NCI-H1092 treated with DMSO at 0.1 percent for 48 hours (cell line): ENCODE results near the gene FSTL4.

ENCODE experiments used
- DNase-seq: peaks from one replicate; lab custom pipeline; 2025; lab: John Stamatoyannopoulos, UW

The FSTL4 gene

DNA sequence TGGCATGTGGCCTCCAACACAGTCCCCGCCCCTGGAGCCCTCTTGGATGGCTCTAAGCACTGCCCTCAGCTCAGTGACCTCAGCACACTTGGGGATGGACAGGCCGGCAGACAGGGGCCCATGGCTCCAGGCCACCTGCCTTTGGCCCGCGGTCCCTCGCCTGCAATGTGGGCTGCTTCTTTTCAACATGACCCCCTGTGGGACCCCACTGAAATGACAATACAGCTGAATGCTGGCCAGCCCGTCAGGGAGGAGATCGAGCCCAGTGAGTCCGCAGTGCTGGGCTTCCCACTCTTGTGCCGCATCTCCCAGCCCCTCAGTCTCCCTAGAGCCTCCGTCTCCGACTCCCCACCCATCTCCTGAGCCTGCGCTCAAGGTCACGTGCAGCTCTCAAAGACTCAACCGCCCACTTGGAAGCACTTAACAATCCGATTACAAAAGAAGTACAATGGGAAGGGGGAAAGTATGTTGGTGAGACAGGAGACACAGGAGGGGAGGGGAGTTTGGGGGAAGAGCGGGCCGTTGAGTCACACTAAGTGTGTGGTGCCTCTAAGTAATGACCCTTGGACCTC, 321.6 kb downstream of the FSTL4 start:
- DNase-seq: no peak

DNA sequence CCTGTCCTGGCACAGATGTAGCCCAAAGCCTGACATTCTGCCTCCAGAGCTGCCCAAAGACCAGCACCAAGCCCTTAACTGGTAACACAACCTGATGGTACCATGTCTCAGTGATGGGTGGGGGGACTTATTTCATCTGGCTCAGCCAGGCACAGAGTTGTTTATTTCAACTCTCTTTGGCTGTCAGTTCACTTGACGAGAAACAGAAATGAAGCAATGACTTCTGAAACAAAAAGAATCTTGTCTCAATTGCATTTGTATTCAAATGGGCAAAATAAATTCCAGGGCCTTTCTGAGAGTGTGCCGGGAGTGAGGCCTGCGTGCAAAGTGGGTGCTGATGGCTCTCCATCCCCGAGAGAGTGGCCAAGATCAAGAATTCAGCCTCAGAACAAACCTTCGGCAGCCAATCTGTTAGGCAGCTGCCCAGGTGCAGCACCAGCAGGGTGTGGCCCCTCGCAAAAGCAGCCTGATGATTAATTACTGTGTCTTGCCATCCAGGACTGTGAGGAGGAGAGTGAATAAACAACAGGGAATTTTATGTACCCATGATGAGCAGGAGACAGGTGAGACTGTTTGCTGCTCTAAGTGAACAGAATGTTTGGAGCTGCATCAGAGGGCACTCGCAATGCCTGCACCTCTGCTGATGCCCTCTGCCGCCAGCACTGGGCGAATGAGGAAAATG, 322.5 kb downstream of the FSTL4 start:
- no peak for DNase-seq

DNA sequence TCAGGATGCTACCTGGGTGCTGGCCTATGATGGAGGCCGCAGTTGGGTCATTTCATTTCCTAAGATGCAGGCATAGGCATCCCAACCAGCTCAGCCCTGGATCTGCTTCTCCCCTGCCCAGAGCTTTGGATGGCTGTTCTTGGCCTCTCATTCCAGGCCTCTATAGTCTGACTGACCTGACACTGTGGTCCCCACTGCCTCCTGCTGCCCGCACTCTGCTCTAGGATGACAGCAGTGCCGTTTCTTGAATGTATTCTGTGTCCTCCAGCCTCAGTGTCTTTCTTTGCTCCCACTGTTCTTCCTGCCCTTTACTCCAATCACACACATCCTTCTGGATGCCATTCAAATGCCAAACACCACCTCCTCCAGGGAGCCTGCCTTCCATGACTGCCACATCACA, 324.8 kb downstream of the FSTL4 start:
- peak; percentile 1 for DNase-seq

DNA sequence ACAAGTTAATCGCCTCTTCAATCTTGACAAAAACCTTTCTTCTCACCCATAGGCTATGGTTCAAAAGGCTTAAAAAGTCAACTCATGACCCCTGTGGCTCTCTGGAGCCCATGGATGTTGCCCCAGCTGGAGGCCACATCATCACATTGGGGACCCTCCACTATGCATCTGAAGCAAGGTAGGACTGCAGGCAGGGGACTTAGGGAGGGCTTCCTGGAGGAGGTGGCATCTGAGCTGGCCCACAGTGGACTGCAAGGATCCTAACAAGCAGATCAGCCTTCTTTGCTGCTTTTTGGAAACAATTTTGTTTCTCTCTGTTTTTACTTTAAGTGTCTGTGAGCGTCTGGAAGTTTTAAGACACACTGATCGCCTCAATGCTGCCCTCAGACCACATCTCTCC, 325.9 kb downstream of the FSTL4 start:
- no peak for DNase-seq

DNA sequence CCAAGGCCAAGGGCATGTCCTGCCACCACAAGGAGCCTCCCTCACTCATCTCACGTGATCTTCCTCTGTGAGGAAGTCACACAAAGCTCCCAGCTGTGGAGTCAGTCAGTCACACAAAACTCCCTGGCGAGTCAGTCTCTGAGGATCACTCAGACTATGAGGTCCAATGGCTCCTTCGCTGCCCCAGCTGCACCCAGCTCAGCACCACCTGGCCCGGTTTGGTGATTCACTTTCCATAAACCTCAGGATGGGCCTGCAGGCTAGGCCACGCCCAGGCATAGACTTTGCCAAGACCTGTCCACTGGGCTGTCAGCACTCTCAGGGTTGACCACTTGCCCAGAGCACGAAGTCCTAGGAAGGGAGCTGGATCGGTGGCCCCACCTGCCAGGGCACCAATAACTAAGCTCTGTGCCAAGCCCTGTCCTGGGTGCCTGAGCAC, 326.7 kb downstream of the FSTL4 start:
- no peak for DNase-seq

DNA sequence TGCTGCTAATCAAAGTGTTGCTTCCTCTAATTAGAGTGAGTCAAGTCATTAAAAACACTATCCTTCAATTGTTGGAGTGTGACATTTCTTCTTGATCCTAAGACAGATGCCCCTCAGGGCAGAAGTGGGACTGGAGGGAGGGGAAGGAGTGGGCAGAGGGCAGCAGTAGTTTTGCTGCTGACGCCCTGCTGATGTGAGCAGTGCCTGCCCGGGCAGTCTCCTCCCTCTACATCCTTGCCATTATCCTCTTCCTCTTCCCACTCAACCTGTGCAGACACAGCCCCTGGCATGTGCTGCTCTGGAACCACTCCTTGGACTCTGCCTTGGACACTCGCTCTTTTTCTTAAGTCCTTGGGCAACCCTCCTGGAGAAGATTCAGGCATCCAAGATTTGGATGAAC, 328.0 kb downstream of the FSTL4 start:
- DNase-seq: no peak

DNA sequence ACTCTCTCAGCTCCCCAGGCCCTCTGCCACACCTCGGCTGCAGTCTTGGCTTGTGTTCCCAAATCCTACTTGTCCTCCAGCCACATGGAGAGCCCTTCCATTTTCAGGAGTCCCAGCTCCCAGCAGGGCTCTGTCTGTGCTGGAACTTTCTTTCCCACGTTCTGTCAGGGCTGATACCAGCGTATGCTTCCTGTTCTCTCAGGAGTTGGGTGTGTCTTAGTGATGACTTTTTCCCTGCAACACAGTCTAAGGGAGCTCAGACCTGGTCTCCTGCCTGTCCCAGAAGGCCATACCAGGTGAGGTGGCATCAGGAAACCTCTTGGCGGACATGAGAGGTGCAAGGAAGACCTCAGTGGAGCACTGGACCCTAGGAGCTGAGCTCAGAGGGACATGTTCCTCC, 334.0 kb downstream of the FSTL4 start:
- DNase-seq: no peak

DNA sequence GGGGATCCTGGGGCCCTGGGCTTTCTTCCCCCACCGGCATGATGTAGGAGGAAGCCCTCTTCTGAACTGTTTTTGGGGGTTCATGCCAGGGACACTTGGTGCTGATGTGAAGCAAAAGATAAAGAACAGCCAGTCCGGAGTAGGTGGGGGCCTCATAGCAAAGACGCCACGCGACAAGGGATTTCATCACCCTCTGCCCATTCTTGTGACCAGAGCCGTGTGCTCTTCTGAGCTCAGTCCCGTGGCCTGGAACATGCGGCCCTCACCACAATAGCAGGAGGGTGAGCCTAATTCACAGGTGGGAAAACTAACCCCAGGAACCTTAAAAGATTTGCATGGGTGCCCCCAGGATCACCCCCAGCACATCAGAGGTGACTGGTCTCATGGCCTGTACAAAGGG, 334.6 kb downstream of the FSTL4 start:
- no peak for DNase-seq

DNA sequence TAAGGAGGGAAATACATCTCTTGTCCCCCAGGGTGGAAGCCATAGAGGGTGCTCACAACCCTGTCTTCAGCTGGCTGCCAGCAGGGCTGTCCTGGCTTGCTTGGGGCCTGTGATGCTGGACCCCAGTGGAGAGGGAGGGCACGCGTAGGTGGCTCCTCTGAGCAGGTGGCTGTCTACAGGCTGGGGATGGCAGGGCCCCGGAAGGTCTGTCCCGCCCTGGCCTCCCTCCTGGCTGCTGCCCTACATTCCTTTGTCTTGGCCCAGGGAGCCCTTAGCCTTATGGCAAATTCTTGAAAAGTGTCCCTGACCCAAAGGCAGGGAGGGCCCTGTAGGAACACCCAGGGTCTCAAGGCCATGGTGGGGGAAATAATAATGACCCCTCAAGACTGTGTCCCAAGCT, 336.2 kb downstream of the FSTL4 start:
- no peak for DNase-seq

DNA sequence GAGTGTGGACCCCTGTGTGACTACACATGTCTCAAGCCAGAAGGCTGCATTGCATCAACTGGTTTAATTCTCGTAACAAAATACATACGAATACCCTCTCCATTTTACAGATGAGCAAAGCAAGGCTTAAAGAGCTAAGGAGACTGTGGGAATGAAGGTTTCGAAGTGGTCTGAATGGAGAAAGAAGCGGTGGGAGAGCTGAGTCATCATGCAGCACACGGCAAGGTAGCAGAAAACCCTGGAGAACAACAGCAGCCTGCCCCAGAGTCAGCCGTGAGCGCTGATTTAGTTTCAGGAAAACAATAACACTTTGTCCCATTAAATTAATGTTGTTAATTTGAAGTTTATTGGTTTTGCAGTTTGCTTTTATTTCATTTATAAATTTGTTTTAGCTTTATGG, 336.7 kb downstream of the FSTL4 start:
- no peak for DNase-seq

DNA sequence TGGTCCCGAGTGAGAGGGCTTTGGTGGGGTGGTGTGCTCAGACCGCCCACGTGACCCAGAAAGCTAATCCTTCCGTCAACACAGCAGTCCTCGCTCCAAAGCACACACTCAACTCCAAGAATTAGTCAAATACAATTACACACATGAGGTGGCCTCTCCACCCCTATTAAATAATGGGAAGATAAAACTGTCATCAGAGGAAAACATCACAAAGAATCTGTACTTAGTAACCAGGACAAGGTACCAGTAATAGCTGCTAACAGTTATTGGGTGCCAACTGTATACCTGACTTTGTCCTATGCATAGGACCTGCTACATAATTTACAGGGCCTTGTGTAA, 337.8 kb downstream of the FSTL4 start:
- peak; percentile 5 for DNase-seq

DNA sequence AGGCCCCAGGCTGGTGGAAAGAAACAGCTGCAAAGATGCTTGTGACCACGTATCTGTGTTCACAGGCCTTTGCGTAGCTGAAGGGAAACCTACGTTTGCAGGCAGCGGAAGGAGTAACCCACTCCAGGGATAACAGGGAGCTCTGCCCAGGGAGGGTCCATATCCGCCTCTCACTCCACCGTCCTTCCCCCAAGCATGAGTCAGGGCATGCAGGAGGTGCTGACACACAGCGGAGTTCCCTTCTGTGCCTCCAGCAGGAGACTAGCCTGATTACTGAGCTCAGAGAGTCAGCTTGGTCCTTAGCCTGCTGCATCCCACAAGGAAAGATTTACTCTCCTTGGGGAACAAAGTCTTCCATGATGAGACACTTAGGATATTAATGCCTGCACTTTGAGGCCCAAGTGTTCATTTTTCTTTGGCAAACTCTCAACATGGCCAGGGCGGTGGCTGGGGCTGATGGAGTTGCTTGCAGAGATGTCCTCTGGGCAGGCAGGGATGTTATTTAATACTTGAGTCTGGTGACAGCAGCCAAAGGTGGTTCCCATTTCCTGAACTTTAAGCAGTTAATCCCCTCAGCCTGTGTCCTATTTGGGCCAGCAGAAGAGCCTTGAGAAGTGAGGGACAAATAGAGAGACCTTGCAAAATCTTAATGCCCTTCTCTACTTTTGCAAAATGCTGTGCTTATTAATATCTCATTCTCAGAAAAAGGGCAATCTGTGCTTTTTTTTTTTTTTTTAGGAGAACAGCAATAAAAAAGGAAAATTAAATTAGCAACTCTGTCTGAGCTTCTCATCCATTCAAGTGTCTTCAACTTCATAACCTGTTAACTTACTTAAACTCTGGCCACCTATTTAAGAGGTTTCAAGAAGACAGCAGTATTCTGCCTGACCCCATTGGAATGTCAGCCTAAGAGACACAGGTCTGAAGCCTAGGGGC, 338.4 kb downstream of the FSTL4 start:
- DNase-seq: no peak

DNA sequence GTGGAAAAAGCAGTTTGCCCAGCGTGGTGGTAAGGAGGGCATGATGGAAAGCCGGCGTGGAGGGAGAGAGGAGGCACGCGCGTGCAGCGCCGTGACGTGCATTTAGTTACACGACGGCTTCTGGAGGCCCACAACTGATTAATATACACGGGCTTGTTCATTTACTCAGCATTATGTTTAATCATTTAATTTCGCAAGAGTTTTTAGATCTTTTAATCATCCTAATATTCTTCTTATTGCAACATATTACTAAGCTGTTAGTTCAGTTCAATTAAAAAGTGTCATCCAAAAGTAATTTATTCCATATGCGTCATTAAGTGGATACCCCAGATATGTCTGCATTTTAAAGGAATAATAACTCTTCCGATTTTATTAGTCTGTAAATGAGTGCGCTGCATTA, 340.0 kb downstream of the FSTL4 start:
- no peak for DNase-seq

DNA sequence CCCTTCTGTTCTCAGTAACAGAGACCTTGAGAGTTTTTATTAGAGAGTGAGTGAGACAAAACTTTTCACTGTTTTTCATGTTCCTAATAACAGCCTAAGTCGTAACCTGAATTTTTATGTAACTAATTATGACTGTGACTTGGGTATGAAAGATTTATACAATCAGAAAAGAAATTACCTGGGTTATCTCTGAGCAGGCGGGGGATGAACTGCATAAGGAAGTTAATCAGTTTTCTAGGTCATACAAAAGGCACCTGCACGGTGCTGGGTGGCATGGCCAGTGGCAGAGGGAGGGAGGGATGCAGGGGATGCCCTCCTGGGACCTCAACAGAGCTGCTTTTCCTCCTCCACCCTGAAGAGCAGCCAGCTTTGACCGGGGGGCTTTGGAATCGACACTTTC, 340.7 kb downstream of the FSTL4 start:
- DNase-seq: no peak

DNA sequence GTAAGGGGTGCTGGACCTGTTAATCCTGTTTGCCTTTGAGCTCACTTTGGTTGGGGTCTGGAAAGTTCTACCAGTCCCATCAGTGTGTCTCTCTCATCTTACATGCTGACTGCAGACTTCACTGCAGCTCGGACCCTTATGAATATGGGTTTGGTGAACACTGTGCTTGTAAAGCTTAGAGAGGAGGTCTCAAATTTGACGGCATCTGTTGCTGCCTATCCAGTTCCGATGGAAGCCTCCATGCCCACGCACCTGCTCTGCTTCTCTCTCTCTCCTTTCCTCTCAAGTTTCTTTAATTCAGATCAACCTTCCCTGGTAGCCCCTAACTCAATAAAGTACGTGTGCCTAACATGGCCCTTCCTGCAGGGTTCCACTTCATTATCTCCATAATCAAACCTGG, 342.6 kb downstream of the FSTL4 start:
- DNase-seq: no peak

DNA sequence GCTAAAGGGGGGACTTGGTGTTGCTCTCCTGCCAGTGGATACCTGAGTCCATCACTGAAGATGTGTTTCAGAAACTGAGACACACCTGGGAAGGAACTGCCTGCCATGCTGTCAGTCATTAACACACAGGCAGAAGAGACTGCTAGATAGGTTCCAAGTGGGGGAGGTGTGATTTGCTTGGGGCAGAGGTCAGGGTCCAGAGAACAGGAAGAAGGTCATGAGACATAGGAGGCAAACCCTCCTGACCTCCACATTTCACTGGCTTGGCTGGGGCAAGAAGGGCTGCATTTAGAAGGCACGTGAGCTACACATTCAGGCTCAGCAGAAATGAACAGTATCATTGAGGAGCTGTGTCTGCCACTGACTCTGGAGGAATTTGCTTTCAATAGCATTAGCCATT, 344.7 kb downstream of the FSTL4 start:
- DNase-seq: no peak

DNA sequence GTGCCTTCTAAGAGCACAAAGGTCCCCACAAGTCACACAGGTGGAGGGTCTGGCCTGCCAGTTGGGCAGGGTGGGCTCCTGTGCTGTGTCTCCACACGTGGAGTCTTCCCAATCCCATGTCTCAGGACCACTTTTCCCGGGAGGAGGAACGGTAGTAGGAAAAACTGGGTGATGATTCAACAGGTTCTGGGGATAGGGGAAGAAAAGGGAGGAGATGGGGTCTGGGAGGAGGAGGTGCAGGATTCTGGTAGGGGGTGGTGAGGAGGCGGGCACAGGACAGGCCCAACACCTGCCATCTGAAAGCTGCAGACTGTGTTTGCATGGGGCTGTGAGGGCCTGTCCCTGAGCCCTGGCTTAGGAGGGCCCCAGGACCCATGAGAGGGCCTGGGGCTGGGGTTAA, 345.4 kb downstream of the FSTL4 start:
- DNase-seq: no peak

DNA sequence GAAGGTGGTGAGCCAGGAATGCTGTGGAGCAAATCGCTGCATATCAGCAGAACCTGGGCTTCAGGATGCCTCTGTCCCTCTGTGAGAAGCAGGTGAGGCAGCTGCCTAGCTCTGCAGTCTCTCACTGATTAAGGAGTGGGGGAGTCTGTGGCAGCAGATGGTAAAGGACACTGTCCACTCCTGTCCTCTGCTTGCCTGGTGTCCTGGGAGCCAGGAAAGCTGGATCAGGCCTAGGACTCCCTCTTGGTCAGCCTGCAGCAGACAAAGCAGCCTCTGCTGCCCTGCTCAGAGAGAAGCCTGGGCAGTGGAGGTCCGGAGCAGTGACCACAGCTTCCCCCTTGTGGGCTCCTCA, 345.8 kb downstream of the FSTL4 start:
- DNase-seq: no peak

DNA sequence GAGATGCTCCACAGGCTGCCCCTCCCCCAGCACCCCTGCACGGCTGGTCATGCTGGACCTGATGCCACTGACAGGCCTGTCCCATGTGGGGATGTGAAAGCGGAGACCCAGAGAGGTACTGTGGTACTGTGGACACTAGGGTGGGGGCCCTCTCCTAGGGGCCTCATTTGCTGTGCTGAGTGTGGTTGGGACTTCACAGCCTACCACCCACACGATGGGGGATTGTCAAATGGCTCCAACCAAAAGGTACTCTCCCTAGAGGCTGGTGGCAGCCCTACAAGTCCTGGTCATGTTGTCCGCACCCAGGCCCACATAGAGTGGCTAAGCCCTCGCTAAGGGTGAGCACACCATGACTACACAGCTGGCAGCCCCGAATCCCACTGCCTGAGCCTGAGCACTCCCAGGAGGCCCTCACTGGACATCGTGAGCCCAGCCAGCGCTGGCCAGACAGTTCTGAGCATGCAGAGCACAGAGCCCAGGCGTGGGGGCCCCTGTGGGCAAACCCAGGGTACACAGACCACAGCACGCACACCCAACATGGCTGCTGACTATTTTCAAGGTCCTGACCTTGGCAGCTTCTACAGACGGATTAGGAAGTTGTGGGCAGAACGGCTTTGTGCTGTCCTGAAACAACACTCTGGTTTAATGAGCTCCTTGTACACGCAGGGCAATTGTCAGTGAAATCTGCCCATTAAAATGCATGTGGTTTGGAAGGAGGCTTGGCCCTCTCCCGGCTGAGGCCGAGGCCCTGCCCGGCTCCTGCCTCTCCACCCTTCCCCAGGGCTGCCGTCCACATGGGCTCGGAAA, 346.4 kb downstream of the FSTL4 start:
- DNase-seq: no peak

DNA sequence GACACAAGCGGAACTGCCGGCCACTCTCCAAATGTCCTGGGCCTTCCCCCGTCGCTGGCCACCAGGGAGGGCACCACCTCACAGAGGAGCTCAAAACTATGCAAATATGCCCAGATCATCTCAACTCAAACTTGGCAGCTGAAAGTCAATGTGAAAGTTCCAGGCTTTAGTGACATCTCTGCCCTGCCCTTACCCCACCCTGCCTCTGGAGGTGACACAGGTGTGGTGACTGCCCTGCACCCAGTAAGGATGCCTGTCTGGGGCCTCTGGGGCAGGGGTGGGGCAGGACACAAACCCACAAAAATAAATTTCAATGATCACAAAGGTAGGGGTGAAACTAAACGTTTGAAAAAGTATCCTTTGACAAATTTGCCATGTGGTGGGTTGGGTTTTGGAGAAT, 347.1 kb downstream of the FSTL4 start:
- DNase-seq: no peak

DNA sequence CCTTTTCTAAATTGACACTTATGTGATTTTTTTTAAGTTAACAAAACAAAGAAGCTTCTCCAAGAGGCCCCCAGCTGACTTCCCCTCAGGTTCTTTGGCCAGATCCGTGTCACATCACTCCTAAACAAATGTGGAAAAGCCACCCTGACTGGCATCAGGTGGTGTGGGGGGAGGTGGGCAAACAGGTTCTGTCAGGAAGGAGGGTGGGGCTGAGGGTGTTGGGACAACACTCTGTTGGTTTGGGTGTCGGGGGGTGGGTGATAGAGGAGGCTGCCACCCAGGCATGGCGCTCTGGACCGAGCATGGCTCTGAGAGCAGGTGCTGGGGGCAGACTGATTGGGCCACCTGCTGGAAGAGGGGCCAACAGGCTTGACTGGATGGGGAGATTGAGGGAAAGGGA, 349.7 kb downstream of the FSTL4 start:
- DNase-seq: no peak

DNA sequence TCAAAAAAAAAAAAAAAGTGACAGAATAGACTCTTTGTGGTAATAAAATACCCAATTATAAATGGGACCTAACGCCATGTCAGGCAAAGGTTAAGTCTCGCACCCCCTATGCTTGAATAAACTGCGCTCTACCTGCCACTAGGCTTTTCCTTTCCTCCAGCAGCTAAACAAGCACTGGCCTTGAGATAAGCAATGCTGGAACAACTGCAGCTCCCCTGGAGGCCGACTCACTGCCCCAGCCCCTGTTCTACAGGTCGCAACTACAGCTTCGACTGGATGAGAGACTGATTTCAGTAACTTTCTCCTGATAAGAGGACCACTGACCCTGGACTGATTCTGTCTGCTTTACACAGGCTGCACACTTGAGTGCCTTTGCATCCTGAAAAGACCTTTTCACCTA, 350.3 kb downstream of the FSTL4 start:
- DNase-seq: no peak

DNA sequence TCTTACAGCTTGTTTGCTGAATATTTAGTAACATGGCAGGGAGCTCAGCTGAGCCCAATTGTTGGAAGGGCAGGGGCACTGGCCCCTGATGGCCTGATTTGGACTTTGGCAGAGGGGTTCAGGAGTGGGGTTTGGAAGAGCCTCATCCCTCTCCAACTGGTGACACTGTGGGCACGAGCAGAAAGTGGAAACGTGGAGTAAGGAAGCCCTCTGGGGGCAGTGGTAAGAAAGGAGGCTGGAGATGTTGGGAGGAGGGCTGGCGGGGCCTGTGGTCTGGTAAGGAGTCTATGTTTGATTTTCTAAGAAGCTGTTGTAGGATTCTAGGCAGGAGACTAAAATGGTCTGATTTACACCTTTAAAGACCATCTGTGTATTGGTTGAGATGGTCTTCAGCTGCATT, 351.6 kb downstream of the FSTL4 start:
- no peak for DNase-seq
